HG03025 (cell line): Measurements from ENCODE around the gene TYW1B.
"Not testable (repeated sequence)": the region's sequence is repeated elsewhere in the genome, so short reads cannot be mapped to it uniquely, and the experiment has no call there.

Source experiments
- ATAC-seq: cut with Tn5 transposase; IDR thresholded peaks from one replicate; pipeline ENCODE4 v1.9.1; 2021; ENCODE audit warnings: mild to moderate bottlenecking, moderate library complexity; ENCODE audit not compliant: unreplicated experiment, low FRiP score

Gene TYW1B, protein sequence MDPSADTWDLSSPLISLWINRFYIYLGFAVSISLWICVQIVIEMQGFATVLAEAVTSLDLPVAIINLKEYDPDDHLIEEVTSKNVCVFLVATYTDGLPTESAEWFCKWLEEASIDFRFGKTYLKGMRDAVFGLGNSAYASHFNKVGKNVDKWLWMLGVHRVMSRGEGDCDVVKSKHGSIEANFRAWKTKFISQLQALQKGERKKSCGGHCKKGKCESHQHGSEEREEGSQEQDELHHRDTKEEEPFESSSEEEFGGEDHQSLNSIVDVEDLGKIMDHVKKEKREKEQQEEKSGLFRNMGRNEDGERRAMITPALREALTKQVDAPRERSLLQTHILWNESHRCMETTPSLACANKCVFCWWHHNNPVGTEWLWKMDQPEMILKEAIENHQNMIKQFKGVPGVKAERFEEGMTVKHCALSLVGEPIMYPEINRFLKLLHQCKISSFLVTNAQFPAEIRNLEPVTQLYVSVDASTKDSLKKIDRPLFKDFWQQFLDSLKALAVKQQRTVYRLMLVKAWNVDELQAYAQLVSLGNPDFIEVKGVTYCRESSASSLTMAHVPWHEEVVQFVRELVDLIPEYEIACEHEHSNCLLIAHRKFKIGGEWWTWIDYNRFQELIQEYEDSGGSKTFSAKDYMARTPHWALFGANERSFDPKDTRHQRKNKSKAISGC

DNA sequence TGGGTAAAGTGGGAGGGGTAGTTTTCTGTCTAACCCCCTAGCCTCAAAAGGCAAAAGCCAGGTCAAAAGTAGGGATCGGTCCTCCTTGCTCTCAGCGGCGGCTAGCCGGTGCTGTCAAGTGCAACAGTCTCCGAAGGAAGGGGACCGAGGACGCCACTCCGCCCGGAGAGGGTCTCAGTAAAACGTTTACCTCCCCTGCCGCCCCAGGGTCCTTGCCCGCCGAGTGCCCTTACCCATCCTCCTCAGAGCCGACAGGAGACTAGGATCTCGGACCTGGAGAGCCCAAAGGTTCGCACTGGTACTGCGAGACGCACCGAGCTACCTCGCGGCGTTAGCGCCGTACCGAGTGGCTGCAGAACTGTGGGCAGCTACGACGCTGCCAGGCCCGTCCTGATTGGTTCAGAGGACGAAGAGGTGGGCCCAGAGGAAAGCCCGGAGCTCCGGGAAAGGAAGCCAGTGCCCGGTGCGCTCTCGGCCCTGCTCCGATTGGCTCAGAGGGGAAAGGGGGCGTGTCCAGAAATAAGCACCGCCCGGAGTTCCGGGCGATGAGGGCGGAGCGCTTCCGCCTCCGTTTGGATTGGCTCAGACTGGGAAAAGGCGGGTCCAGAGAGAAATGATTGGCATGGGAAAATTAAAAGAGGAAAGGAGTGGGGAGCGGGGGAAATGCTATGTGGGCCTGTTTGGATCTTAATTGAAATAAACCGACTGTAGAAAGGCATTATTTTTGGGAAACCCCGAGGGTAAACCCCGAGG, at the start of gene TYW1B:
Gene TYW1B (minus strand): TSS at position 362 of the 753 bp plus-strand sequence. CDS start 125 bp downstream, at position 237.
- ATAC-seq, result peak; percentile 82

DNA sequence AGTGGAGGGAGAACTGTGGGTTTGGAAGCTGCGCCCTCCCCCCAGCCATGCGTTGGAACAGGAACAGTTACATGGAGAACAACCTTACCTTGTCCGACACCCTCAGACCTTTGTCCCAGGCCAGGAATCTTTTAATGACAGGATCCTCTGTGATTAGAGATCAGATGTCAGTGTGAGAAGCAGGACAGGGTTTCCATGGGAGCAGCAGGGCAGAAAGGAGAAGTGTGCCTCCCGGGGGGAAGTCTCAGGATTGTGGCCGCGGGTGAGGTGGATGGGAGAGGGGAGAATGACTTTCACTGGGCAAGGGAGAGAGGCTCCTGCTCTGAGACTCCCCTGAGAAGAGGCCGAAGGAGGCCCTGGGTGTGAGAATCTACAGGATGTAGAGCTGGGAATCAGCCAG, 39.6 kb upstream of the TYW1B start:
- not testable (repeated sequence) for ATAC-seq

DNA sequence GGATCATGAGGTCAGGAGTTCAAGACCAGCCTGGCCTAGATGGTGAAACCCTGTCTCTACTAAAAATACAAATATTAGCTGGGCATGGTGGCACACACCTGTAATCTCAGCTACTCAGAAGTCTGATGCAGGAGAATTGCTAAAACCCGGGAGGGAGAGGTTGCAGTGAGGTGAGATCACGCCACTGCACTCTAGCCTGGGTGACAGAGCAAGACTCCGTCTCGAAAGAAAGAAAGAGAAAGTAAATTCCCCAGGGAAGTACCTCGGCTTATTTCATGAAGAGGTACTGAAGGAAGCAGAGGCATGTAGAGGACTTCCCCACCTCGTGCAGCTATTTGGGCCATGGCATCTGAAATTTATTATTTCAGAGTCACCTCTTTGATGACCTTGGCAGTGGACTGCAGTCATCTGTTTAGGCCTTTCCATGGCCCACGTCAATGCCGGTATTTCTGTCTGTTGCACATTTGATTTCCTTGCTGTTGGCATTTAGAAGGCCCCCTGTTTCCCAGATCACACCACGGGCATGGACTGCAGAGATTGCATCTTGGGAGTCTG, 30.9 kb upstream of the TYW1B start:
- not testable (repeated sequence) for ATAC-seq

DNA sequence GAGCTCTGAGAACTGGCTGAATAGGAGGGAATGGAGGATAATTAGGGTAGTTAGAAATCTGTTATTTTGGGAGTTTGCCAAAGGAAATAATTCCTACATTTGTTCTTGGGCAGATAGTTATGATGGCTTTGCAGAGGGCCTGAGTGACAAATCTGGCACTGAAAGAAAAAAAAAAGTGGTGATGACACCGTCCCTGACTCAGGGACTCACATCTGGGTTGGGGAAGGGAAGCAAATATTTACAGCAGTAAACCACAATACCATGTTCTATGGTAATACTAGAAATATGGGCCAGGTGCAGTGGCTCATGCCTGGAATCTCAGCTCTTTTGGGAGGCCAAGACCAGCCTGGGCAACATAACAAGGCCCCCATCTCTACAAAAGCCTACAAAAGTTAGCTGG, 29.9 kb upstream of the TYW1B start:
- not testable (repeated sequence) for ATAC-seq

DNA sequence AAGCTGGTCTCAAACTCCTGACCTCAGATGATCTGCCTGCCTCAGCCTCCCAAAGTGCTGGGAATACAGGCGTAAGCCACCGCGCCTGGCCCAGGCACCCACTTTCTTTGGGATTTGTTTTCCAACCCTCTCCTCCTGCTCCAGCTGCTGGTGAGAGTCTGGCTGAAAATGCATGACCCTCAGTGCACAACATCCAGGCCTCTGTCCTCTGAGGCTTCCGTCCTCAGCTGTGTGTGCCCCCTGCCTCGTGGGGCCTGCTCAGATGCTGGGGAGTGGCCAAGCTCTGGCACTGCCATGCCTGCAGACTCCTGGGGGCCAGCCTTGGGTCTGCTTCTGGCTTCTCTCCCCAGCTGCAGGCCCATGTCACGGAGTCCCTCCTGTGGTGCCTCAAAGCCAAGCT, 27.3 kb upstream of the TYW1B start:
- ATAC-seq, result not testable (repeated sequence)

DNA sequence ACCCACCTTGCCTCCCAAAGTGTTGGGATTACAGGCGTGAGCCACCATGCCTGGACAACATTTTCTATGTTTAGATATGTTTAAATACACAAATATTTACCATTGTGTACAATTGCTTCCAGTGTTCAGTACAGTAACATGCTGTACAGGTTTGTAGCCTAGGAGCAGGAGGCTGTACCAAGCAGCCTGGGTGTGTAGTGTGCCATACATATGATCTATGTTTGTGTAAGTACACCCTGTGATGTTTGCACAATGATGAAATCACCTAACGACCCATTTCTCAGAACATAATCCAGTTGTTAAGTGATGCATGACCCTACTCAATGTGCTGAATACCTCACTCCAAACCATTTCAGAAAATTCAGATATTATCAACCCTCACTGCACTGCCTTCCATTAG, 24.9 kb upstream of the TYW1B start:
- not testable (repeated sequence) for ATAC-seq

DNA sequence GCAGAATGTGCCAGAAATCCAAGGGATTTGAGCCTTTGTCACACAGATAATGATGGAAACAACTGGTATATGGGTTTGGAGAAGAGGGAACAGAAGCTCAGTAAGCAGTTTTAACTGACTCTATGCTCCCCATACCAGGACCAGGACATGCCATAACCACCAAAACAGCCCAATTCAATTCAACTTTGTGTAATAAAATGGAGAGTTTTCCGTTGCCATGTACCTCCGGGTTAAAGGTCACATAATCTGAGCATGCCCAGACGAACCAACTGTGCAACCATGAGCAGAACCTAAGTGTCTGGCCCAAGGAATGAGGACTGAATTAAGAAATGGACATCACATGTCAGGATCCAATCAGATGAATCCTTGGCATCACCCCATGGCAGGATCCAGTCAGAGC, 22.7 kb upstream of the TYW1B start:
- ATAC-seq, result not testable (repeated sequence)

DNA sequence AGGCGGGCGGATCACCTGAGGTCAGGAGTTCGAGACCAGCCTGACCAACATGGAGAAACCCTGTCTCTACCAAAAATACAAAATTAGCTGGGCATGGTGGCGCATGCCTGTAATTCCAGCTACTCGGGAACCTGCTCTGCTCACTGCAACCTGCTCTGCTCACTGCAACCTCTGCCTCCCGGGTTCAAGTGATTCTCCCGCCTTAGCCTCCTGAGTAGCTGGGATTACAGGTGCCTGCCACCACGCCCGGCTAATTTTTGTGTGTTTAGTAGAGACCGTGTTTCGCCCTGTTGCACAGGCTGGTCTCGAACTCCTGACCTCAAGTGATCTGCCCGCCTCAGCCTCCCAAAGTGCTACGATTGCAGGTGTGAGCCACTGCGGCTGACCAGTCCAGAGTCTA, 16.1 kb upstream of the TYW1B start:
- ATAC-seq, result not testable (repeated sequence)

DNA sequence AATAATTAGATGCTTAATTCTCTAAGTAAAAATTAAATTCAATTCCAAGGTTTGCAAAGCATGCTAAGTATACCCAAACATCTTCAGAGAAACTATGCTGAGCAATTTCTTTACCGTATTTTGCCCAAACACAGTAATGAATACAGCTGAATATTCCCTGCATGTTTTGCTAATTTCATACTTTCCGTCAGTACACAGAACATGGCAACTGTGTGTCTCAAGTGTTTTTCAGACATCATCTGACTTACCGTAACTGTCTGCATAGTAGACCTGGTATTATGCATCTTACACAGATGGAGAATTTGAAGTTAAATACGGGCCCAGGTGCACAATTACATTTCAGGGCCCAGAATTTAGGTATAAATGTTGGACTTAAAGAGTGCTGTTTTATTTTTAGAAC, 15.2 kb upstream of the TYW1B start:
- ATAC-seq, result not testable (repeated sequence)

DNA sequence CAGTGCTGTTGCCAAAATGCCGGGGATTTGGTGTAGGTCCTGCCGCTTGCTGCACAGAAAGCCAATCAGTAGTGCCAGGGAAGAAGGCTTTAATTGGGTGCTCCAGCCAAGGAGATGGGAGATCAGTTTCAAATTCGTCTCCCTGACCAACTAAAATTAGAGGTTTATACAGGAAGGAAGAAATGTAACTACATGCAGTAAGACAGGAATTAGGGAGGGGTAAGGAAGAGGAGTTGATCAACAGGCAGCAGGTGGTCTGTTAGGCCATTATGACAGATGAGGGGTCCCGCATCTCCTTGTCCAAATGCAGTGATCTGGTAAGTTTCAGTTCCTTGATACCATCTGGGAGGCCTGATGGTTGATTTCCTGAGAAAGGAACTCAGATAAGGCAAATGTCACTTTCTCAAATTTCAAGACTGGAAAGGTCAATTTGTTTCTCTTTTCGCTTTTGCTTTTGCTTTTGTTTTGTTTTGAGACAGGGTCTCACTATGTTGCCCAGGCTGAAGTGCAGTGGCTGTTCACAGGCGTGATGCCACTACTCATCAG, 13.0 kb upstream of the TYW1B start:
- ATAC-seq, result not testable (repeated sequence)

DNA sequence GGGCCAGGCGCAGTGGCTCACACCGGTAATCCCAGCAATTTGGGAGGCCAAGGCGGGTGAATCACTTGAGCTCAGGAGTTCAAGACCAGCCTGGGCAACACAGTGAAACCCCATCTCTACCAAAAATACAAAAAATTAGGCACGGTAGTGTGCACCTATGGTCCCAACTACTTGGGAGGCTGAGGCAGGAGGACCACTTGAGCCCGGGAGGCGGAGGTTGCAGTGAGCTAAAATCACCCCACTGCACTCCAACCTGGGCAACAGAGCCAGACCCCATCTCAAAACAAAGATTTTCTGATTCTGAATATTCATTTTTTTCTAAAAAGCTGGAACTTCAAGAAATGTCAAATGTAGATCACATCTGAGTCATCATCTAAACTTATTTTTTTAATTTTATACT, 10.3 kb upstream of the TYW1B start:
- ATAC-seq, result not testable (repeated sequence)

DNA sequence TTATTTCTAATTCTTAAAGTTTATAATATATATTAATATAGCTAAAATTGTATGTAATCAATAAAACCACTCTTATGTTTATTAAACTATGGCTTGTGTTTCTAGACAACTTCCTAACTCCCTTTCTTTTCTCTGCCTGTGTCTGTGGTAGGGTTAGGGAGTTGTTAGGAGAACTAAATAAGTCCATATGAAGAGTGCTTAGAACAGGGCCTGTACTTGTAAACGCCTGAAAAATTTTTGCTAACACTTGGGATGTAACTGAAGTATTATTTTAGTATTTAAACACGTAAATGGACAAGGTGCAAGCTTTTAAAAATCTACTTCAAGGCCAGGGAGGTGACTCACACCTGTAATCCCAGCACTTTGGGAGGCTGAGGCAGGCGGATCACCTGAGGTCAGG, 9.3 kb upstream of the TYW1B start:
- ATAC-seq, result not testable (repeated sequence)

DNA sequence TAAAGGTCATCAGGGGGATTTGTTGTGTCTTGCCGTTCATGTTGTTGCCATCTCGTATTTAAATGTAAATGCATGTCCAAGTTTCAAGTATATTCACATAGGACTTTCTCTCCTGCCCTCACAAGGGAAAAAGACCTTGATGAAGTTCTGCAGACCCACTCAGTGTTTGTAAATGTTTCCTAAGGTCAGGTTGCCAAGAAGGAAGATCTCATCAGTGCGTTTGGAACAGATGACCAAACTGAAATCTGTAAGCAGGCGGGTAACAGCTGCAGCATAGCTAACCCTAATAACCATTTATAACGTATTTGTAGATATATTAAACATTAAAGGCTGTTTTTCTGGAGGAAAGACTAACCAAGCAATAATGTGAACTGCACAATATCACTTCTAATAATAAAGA, 2.6 kb upstream of the TYW1B start:
- ATAC-seq, result not testable (repeated sequence)

DNA sequence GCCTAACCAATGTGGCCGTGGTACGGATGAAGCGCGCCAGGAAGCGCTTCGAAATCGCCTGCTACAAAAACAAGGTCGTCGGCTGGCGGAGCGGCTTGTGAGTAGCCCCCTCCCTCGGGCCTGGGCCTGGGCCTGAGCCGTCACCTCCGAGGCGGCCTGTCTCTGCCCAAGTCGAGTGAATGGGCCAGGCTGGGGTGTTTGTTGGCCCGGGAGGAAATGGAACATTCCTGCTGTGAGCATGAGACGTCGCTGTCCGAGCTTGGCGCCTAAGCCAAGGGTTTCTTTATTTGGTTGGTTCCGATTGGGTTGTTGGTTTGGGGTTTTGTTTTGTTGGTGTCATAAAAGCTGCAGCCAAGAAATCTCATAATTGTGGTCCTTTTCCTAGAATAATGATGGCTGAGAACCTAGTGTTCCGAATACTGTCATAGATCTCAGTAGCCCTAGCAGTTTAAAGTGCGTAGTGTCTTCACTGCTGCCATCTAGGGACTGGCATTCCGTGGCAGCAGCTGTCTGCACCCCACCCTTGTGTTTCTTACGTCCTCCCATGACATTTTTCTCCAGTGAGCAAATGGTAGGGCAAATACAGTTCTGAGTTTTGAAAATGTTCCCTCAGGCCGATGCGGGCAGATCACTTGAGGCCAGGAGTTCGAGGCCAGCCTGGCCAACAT, 1.8 kb upstream of the TYW1B start:
- peak; percentile 16 for ATAC-seq

DNA sequence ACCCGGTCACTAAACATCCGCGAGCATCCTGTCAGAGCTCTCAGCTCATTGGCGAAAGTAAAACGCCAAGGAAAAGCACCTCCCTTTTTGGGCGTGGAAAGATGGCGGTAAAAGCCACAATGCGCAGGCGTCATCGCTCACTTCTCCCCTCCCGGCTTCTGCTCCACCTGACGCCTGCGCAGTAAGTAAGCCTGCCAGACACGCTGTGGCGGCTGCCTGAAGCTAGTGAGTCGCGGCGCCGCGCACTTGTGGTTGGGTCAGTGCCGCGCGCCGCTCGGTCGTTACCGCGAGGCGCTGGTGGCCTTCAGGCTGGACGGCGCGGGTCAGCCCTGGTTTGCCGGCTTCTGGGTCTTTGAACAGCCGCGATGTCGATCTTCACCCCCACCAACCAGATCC, 1.3 kb upstream of the TYW1B start:
- peak; percentile 59 for ATAC-seq

DNA sequence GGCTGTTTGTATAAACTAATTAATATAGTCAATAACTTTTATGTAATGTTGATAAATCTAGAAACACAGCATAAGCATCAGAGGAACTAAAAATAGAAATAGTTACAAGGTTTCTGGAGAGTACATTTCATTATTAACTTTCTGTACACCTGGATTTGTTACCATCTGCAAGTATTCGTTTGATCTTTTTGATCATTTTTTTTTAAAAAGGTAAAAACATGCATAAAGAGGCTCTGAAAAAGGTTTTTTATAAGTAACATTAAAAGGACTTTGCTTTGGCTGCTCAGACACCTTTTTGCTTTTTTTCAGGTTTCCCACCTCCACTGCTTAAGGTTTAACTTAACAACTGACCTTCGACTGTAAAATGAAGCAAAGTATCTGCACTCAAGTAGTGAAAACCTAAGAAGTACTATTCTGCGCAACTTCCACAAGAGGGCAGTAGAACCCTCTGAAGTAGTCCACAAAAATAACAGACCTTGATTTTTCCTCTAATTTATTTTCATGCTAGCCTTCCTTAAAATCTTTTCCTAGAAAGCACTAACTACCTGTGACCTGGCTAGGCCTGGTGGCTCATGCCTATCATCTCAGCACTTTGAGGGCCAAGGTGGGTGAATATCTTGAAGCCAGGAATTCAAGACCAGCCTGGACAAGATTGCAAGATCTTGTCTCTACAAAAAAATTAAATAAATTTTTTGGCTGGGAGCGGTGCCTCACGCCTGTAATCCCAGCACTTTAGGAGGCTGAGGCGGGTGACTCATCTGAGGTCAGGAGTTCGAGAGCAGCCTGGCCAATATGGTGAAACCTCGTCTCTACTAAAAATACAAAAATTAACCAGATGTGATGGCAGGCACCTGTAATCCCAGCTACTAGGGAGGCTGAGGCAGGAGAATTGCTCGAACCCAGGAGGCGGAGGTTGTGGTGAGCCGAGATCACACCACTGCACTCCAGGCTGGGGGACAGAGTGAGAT, 4.0 kb downstream of the TYW1B start:
- not testable (repeated sequence) for ATAC-seq

DNA sequence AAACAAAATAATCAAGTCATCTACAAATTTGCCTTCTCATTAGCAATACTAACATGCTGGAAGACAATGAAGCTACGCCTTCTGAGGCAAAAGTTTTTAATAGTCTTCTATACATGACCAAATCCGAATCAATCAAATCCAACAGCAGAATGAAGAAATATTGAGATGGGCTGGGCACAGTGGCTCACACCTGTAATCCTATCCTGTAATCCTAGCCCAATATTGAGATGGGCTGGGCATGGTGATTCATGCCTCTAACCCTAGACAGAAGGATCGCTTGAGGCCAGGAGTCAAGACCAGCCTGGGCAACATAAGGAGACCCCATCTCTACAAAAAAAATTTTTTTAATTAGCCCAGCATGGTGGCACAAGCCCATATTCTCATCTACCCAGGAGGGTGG, 5.5 kb downstream of the TYW1B start:
- ATAC-seq, result not testable (repeated sequence)

DNA sequence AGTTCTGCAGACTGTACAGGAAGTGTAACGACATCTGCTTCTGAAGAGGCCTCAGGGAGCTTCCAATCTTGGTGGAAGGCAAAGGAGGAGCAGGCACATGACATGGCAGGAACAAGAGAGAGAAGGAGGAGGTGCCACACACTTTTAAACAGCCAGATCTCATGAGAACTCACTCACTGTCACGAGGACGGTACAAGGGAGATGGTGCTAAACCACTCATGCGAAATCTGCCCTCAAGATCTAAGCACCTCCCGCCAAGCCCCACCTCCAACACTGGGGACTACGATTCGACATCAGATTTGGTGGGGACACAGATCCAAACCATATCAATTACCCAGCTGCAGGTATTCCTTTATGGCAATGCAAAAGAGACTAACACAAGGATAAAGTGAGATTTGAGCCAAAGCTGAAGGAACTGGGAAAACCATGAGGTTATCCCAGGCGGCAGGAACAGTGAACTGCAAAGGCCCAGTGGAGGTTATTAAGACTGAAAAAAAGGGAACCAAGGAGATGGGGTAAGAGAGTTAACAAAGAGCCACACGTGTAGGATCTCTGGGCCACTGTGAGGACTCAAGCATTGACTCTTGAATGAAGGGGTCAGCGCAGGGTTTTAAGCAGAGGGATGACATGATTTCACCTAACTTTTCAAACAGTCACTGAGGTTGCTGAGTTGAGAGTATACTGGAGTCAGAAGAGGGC, 9.2 kb downstream of the TYW1B start:
- not testable (repeated sequence) for ATAC-seq
